ENCODE data around the gene BTLA.

The BTLA gene

DNA sequence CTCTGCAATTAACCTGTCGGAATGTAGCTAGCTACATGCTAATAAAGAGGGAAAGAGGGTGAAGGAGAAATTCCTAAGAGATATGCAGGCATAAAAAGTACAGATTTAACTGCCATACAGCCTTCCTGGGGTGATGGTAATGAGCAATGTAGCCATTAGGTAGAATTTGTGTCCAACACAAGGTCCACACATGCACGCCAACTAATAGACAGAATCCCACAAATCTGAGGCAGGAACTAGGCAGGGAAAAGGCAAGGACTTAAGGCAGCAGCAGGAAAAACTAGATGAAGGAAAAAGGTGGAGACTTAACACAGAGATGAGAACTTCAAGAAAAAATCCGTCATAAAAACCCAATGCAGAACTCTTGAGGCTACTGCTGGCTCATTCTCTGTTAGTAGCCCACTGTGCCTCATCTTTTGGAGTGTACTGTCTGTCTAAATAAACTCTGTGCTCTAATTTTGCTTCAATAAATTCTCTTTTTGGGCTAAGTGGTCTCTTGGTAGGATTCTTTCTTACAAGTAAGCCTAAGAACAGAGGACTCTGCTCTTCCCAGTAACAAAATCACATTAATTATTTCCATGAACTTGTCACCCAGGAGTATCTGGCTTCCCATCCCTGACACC, 81.5 kb downstream of the BTLA start:
- no peak for DNase-seq (ENCODE audit: low read depth)
- TF ChIP-seq, protein P1, sequence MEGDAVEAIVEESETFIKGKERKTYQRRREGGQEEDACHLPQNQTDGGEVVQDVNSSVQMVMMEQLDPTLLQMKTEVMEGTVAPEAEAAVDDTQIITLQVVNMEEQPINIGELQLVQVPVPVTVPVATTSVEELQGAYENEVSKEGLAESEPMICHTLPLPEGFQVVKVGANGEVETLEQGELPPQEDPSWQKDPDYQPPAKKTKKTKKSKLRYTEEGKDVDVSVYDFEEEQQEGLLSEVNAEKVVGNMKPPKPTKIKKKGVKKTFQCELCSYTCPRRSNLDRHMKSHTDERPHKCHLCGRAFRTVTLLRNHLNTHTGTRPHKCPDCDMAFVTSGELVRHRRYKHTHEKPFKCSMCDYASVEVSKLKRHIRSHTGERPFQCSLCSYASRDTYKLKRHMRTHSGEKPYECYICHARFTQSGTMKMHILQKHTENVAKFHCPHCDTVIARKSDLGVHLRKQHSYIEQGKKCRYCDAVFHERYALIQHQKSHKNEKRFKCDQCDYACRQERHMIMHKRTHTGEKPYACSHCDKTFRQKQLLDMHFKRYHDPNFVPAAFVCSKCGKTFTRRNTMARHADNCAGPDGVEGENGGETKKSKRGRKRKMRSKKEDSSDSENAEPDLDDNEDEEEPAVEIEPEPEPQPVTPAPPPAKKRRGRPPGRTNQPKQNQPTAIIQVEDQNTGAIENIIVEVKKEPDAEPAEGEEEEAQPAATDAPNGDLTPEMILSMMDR (conservative IDR thresholded peaks at IDR 0.05; ENCODE audit: low read length) = no peak
- H3K4me3 ChIP-seq (ENCODE audit: low read length) = no peak overlapping the region

DNA sequence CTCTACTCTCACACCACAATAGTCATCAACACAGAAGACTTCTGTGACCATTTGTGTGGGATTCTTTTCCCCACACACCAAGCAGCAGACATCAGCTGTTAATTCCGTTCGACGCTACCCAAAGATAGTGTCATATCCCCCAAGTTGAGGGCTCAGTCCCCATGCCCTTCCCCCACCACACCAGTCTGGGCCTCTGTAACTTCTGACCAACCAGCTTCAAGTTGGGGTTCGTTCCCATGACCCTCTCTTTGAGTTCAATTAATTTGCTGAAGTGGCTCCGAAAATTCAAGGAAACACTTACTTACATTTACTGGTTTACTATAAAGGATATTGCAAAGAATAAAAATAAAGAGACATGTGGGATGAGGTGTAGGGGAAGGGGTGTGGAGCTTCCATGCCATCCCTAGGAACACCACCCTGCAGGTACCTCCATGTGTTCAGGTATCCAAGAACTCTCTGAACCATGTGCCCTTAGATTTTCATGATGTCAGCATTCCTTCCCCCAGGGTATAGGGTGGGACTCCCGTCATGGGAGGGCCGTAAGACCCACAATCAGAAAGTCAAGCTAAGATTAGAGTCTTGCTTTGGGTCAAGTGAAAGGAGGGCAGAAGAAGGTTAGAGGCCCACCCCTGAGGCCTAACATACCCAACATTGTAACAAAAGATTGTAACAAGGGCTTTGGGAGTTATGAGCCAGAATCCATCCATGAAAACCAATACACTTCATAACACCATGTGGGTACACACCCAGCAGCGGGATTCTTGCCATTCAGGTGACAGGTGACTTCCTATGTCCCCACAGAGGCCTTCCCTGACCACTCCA, 82.7 kb downstream of the BTLA start:
- TF ChIP-seq, protein P1 (conservative IDR thresholded peaks at IDR 0.05; ENCODE audit: low read length) = no peak

DNA sequence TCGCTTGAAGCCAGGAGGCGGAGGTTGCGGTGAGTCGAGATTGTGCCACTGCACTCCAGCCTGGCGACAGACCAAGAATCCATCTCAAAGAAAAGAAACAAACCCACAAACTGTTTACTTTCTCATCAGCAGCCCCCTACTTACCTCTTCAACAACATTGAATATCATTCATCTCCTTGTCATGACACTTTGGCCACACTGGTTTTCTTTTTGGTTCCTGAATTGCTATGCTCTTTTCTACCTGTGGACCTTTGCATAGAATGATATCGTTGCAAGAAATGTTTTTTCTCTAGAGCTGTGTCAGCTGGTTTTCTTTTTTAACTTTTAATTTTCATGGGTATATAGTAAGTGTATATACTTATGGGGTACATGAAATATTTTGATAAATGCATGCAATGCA, 83.9 kb downstream of the BTLA start:
- DNase-seq (ENCODE audit: low read depth) = no peak
- H3K4me3 ChIP-seq (ENCODE audit: low read length) = no peak overlapping the region
- TF ChIP-seq, protein P1 (conservative IDR thresholded peaks at IDR 0.05; ENCODE audit: low read length) = no peak

More for the DNA sequence above, 82.7 kb downstream of the BTLA start:
- H3K4me3 ChIP-seq (ENCODE audit: low read length) = no peak overlapping the region
- DNase-seq (ENCODE audit: low read depth) = no peak
